Thoracic aorta (tissue), 2 donors: ENCODE data around the gene OBP2B. TPM values are rescaled to one million over a fixed set of nuclear protein-coding genes. Genes with fewer than 3 reads are reported as not detected.
"Not testable (repeated sequence)": the region's sequence is repeated elsewhere in the genome, so short reads cannot be mapped to it uniquely, and the experiment has no call there.

Experiments
- ATAC-seq: fragments of 150-250 bp; one replicate; pipeline ENCODE4 v1.8.0; 2017; ENCODE audit warnings: low read depth; ENCODE audit not compliant: insufficient number of reproducible peaks, low FRiP score
- DNase-seq: peaks from one replicate; pipeline ENCODE4 v3.0.0-alpha.2; 2020; ENCODE audit warnings: low spot score
- H3K27ac ChIP-seq, 2 donors: fragments of 200-600 bp; sonication (generic); 1 replicate in 1 of 2; 2 replicates in 1 of 2; pipeline ENCODE4 v1.5.1; 2016; ENCODE audit warnings: mild to moderate bottlenecking in 2 of 2, moderate library complexity in 2 of 2
- H3K27me3 ChIP-seq: fragments of 200-600 bp; sonication (generic); replicated peaks from 2 replicates; pipeline ENCODE4 v1.6.0; 2016; ENCODE audit warnings: mild to moderate bottlenecking; ENCODE audit not compliant: insufficient read depth
- H3K36me3 ChIP-seq: fragments of 200-600 bp; sonication (generic); one replicate; pipeline ENCODE4 v1.5.1; 2016
- H3K4me1 ChIP-seq, 2 donors: fragments of 200-600 bp; sonication (generic); 1 replicate in 1 of 2; 2 replicates in 1 of 2; pipeline versions ENCODE4 v1.5.1 to v1.6.0; 2016; ENCODE audit warnings: low read depth in 2 of 2, mild to moderate bottlenecking in 1 of 2; ENCODE audit not compliant: control insufficient read depth in 1 of 2
- H3K4me3 ChIP-seq: fragments of 200-600 bp; sonication (generic); 2 replicates; pipeline ENCODE4 v1.5.1; 2016; ENCODE audit warnings: mild to moderate bottlenecking
- H3K9me3 ChIP-seq: fragments of 200-600 bp; sonication (generic); 2 replicates; pipeline ENCODE4 v1.5.1; 2016
- CTCF ChIP-seq: fragments of 200-600 bp; sonication (generic); IDR thresholded peaks from one replicate; pipeline ENCODE4 v1.5.1; 2019; ENCODE audit warnings: antibody characterized with exemption
- total RNA-seq, 2 donors: library from RNA; depleted of rRNA; stranded (reverse); fragments of >200 nt; gene quantifications; one replicate each; pipeline versions ENCODE4 v1.1.0 to v1.2.3, GENCODE V29; 2016

OBP2B gene
- total RNA-seq, 2 donors from 2014 or later: not detected

DNA sequence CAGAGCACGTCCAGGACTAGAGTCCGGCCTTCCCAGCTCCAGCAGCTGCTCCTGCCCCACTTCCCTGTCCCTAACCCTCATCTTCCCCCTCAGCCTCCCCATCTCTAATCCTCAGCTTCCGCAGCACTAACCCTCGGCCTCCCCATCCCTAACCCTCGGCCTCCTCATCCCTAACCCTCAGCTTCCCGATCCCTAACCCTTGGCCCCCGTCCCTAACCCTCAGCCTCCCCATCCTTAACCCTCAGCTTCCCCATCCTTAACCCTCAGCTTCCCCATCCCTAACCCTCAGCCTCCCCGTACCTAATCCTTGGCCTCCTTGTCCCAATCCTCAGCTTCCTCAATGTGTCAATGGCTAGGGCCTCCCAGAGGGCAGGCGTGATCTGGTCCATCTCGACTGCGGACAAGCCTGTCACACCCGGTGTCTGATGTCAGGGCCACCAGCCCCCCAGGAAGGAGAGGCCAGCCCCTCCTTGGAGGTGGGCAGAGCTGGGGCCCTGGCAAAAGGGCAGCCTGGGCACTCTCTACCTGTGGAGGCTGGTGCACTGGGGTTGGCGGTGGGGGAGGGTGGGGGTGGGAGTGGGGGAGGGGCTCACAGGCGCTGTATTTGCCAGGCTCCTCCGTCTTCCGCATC, 1.4 kb downstream of the OBP2B start:
- no peaks in the 10 kb centered on the region for H3K9me3 ChIP-seq
- H3K27ac ChIP-seq: no peak overlapping the region
- ATAC-seq (no peak), DNase-seq (no peak)
- H3K27me3 ChIP-seq: no peaks in the 10 kb centered on the region
- no peaks in the 10 kb centered on the region for H3K4me1 ChIP-seq
- no peak for TF ChIP-seq CTCF
- H3K36me3 ChIP-seq: no peaks in the 10 kb centered on the region
- no peak overlapping the region for H3K4me3 ChIP-seq

DNA sequence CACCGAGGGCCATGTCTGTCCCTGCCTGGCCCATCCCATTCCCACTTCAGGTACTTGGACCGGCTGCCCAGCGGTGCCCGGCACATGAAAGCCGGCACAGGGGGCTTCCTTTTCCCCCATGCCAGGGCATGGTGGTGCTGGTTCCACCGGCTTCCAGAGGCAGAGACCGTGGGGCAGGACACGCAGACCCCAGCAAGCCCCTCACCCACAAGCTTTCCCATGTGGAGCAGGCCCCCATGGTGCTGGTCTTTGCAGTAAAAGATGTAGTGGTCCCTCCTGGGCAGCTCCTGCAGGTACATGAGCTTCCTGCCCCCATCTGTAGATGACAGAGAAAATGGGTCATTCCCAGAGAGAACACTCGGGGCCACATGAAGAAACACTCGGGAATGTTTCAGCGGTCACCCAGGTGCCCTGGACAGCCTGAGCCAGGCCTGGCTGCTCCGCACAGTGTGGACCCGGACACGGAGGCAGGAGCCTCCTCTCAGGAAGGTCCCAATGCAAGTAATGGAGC, 2.0 kb downstream of the OBP2B start:
- TF ChIP-seq CTCF: no peak
- no peak overlapping the region for H3K27ac ChIP-seq
- ATAC-seq (no peak), DNase-seq (no peak)
- no peaks in the 10 kb centered on the region for H3K4me1 ChIP-seq
- no peaks in the 10 kb centered on the region for H3K9me3 ChIP-seq
- H3K27me3 ChIP-seq: no peaks in the 10 kb centered on the region
- no peaks in the 10 kb centered on the region for H3K36me3 ChIP-seq
- H3K4me3 ChIP-seq: no peak overlapping the region

DNA sequence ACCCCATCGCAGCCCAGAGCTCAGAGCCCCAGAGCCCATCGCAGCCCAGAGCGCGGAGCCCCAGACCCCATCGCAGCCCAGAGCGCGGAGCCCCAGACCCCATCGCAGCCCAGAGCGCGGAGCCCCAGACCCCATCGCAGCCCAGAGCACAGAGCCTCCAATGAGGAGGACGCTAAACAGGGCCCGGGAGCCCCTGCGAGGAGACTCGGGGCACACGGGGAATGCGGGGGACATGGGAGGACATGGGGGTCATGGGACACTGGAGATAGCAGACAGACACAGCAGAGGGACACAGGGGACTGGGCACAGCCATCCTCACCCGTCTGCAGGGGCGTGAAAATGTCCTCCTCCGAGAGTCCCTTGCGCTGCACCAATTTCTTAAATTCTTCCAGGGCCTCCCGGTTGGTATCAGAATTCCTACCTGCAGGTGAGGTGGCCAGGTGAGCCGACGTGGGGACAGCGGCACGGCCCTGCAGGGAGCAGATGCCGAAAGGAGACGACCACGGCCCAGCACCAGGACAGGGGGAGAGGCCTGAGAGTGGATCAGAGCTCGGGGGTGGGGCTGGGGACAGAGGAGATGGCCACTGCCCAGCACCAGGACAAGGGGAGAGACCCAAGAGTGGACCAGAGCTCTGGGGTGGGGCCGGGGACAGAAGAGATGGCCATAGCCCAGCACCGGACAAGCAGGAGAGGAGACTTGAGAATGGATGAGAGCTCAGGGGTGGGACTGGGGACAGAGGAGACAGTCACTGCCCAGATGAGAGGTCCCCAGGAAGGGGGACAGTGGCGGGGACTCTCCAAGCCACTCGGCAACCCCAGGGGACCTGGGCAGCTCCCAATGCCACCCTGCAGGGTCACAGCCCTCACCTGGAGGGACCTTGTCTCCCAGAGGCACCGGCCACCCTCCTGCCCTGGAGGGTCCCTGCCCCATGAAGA, 2.8 kb downstream of the OBP2B start:
- H3K27ac ChIP-seq: no peak overlapping the region
- no peaks in the 10 kb centered on the region for H3K9me3 ChIP-seq
- no peak for DNase-seq
- no peak overlapping the region for H3K4me3 ChIP-seq
- ATAC-seq: no peak
- no peaks in the 10 kb centered on the region for H3K36me3 ChIP-seq
- no peaks in the 10 kb centered on the region for H3K4me1 ChIP-seq
- no peak for TF ChIP-seq CTCF
- H3K27me3 ChIP-seq: no peaks in the 10 kb centered on the region

DNA sequence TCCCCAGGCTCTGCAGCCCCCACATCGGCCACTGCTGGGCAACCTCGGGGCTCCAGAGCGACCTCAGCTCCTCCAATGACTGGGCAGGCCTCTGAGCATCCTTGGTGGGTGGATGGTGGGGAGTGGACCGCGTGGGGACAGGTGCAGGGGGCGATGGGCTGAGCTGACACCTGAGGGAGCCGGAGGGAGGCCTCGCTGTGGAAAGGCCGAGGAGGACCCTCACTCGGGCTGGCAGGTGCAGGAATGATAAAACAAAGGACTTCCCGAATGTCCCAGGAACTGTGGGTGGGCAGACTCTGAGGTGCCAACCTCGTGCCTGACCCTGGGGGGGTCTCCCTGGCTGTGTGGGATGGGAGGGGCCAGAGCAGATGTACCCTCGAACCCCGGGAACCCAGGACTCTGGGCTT, 3.6 kb downstream of the OBP2B start:
- not testable (repeated sequence) for ATAC-seq, H3K27ac ChIP-seq, H3K9me3 ChIP-seq, H3K27me3 ChIP-seq, H3K4me1 ChIP-seq, H3K4me3 ChIP-seq, DNase-seq, H3K36me3 ChIP-seq

GRCh38 chr9:133204993-133205336, 4.1 kb downstream of the OBP2B start:
- H3K27me3 ChIP-seq: no peaks in the 10 kb centered on the region
- H3K36me3 ChIP-seq: no peaks in the 10 kb centered on the region
- no peak overlapping the region for H3K27ac ChIP-seq
- no peaks in the 10 kb centered on the region for H3K9me3 ChIP-seq
- no peak for DNase-seq
- H3K4me1 ChIP-seq: no peaks in the 10 kb centered on the region
- no peak overlapping the region for H3K4me3 ChIP-seq
- ATAC-seq: no peak
- TF ChIP-seq CTCF: no peak
